Fibroblast of lung (primary cell): Measurements from ENCODE around the gene SSTR1. TPM values are rescaled to one million over a fixed set of nuclear protein-coding genes. Genes with fewer than 3 reads are reported as not detected.
"Not testable (repeated sequence)": the region's sequence is repeated elsewhere in the genome, so short reads cannot be mapped to it uniquely, and the experiment has no call there.

ENCODE experiments used
- DNase-seq, 2 donors: peaks; one replicate each; pipeline versions ENCODE4 v3.0.0 to v3.0.0-alpha.2; 2010; ENCODE audit warnings: low read depth in 2 of 2
- H2AFZ ChIP-seq: 2 replicates; pipeline ENCODE4 v1.5.1; 2012; ENCODE audit warnings: low read length, control low read depth, inconsistent platforms
- H3K27ac ChIP-seq: 2 replicates; pipeline ENCODE4 v1.5.1; 2011; ENCODE audit warnings: low read length, control low read depth; ENCODE audit not compliant: insufficient read depth
- H3K27me3 ChIP-seq: 2 replicates; pipeline ENCODE4 v1.5.1; 2011; ENCODE audit warnings: mild to moderate bottlenecking, low read length; ENCODE audit not compliant: control insufficient read depth, insufficient read depth
- H3K36me3 ChIP-seq: 2 replicates; pipeline ENCODE4 v1.5.1; 2011; ENCODE audit warnings: low read length; ENCODE audit not compliant: control insufficient read depth, insufficient read depth
- H3K4me1 ChIP-seq: 2 replicates; pipeline ENCODE4 v1.5.1; 2011; ENCODE audit warnings: low read length; ENCODE audit not compliant: control insufficient read depth, insufficient read depth; ENCODE audit errors: extremely low read depth
- H3K4me2 ChIP-seq: 2 replicates; pipeline ENCODE4 v1.5.1; 2011; ENCODE audit warnings: low read length, control low read depth; ENCODE audit not compliant: insufficient read depth; ENCODE audit errors: extremely low read depth
- H3K4me3 ChIP-seq, 4 experiments: fragments of 200-600 bp in 1 of 4; sonication (generic) in 1 of 4; replicated peaks in 1 of 4; 2 replicates each; pipeline ENCODE4 v1.5.1; 2011 to 2016; ENCODE audit warnings: low read length in 4 of 4, low read depth in 3 of 4, mild to moderate bottlenecking in 3 of 4, control low read depth in 2 of 4, inconsistent platforms in 1 of 4, mixed read lengths in 1 of 4; ENCODE audit not compliant: insufficient read depth in 1 of 4; ENCODE audit errors: control extremely low read depth in 1 of 4
- H3K79me2 ChIP-seq: 2 replicates; pipeline ENCODE4 v1.5.1; 2012; ENCODE audit warnings: mild to moderate bottlenecking, low read length, inconsistent platforms; ENCODE audit not compliant: control insufficient read depth, insufficient read depth
- H3K9ac ChIP-seq: 2 replicates; pipeline ENCODE4 v1.5.1; 2011; ENCODE audit warnings: mild to moderate bottlenecking, low read length, control low read depth; ENCODE audit not compliant: insufficient read depth
- H3K9me3 ChIP-seq: 2 replicates; pipeline ENCODE4 v1.5.1; 2012; ENCODE audit warnings: low read depth, low read length; ENCODE audit not compliant: control insufficient read depth, insufficient read depth
- H4K20me1 ChIP-seq: 2 replicates; pipeline ENCODE4 v1.5.1; 2011; ENCODE audit warnings: low read length; ENCODE audit not compliant: control insufficient read depth, insufficient read depth; ENCODE audit errors: extremely low read depth
- EZH2 ChIP-seq: IDR thresholded peaks from 2 replicates; pipeline ENCODE4 v1.5.1; 2012; ENCODE audit warnings: low read length, control low read depth, mild to moderate bottlenecking; ENCODE audit errors: missing control alignments
- polyA plus RNA-seq, 2 donors: library from polyadenylated mRNA; depleted of rRNA in 1 of 2; stranded (reverse) in 1 of 2; unstranded in 1 of 2; fragments of >200 nt; gene quantifications; 2 replicates each; pipeline ENCODE4 v1.2.1, GENCODE V29; 2011 to 2012; ENCODE audit warnings: missing spikeins in 1 of 2
- total RNA-seq: library from RNA; depleted of rRNA; stranded (reverse); fragments of >200 nt; gene quantifications from 2 replicates; pipeline ENCODE4 v1.2.1, GENCODE V29; 2014
- TF ChIP-seq, protein P1 (sequence below), 2 donors: IDR thresholded peaks in 1 of 2; conservative IDR thresholded peaks in 1 of 2; 1 replicate in 1 of 2; 2 replicates in 1 of 2; pipeline ENCODE4 v1.5.1; 2011 to 2012; ENCODE audit warnings: low read length in 2 of 2, control low read depth in 1 of 2, inconsistent platforms in 1 of 2, low read depth in 1 of 2, mild to moderate bottlenecking in 1 of 2

The SSTR1 gene
- total and polyA plus RNA-seq, 2 donors (not counting 1 experiment from before 2014, with no cell fraction given): 3.0 to 7.8 TPM

DNA sequence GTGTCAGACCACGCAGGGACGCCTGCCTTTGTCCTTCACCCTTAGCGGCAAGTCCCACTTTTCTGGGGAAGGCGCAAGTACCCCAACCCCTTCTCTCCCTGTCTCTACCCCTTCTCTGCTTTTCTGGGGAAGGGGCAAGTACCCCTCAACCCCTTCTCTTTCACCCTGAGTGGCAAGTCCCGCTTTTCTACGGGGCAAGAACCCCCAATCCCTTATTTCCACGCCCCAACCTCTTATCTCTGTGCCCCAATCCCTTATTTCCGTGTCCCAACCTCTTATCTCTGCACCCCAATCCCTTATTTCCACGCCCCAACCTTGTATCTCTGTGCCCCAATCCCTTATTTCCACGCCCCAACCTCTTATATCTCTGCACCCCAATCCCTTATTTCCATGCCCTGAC lies 16.2 kb upstream of the SSTR1 start:
- DNase-seq, H2AFZ ChIP-seq, H4K20me1 ChIP-seq, H3K27ac ChIP-seq, H3K79me2 ChIP-seq, H3K4me1 ChIP-seq, H3K36me3 ChIP-seq, H3K4me2 ChIP-seq, H3K9me3 ChIP-seq, H3K27me3 ChIP-seq, H3K4me3 ChIP-seq, H3K9ac ChIP-seq: not testable (repeated sequence)

DNA sequence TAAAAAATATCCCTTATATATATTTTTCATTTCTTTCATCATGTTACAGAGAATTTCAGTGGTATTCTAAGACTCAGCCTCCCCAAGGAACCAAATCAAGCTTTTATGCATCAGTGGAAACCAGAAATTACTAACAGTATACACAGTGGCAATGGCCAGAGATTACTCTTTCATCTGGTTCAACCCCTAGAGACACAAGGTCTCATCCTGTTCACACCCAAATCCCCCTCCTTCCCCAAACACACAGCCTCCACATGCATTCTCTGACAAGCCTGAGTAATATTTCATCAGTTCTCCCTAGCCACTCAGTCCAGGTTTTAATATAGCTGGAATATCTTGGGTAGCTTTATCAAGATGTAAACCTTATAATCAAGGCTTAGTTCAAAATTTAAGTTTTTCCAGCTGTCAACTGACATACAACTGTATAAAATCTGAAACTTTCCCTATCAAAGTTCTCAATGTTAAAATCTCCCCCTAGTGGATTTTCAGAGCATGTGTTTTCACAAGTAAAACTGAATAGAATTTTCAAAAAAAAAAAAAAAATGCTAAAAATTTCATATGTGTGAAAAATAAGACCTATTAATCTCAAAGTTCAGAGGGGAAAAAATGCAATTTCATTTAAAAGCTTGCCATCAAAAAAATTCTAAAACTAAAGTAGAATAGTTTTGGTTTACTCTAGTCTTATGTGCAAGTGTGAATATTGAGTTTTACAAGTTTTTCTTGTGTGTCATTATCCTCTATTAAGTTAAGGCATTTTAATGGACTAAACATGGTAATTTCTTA lies 10.5 kb upstream of the SSTR1 start:
- Histone ChIP-seq H3K9me3 (no peaks in the 10 kb centered on the region), H3K36me3 (no peaks in the 10 kb centered on the region), H3K9ac (no peak overlapping the region), H3K4me1 (no peaks in the 10 kb centered on the region), H3K79me2 (no peaks in the 10 kb centered on the region), H3K27ac (peak overlapping the region; percentile 13), H2AFZ (peak overlapping the region; percentile 41), H4K20me1 (no peaks in the 10 kb centered on the region), H3K27me3 (no peaks in the 10 kb centered on the region), H3K4me2 (peak overlapping the region; percentile 8), H3K4me3 (no peak overlapping the region)
- TF ChIP-seq EZH2: no peak
- TF ChIP-seq, protein P1, sequence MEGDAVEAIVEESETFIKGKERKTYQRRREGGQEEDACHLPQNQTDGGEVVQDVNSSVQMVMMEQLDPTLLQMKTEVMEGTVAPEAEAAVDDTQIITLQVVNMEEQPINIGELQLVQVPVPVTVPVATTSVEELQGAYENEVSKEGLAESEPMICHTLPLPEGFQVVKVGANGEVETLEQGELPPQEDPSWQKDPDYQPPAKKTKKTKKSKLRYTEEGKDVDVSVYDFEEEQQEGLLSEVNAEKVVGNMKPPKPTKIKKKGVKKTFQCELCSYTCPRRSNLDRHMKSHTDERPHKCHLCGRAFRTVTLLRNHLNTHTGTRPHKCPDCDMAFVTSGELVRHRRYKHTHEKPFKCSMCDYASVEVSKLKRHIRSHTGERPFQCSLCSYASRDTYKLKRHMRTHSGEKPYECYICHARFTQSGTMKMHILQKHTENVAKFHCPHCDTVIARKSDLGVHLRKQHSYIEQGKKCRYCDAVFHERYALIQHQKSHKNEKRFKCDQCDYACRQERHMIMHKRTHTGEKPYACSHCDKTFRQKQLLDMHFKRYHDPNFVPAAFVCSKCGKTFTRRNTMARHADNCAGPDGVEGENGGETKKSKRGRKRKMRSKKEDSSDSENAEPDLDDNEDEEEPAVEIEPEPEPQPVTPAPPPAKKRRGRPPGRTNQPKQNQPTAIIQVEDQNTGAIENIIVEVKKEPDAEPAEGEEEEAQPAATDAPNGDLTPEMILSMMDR (conservative IDR thresholded peaks at IDR 0.05 in 1 of 2, IDR thresholded peaks at IDR 0.05 in 1 of 2; ENCODE audit: low read depth in 1 of 2, low read length in 2 of 2): peak; percentile 21 to 50
- DNase-seq: peak; percentile 7 to 52

DNA sequence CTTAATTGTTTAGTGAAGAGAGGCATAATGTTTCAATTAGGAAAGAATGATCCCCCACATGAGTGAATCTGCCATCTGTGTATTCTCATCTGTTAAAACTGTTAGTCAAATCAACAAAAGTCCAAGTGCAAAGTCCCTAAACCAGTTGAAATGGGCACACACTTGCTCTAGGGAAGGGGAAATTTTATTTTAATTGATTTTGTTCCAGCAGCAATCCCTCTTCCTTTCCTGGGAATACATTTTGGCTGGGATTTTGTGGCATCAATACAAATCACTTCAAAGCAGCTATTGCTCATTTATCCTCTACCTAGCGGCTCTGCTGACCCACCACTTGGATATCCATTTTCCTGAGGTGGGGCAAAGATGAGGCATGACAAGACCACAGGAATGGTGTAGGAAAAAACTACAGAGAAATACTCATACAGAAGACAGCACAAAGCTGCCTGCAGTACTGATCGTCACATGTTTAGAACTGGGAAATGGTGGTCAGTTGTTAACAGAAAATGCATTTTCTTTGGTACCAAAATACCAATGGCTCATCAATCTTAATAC lies 9.8 kb upstream of the SSTR1 start:
- Histone ChIP-seq H3K9ac (no peak overlapping the region), H3K79me2 (no peaks in the 10 kb centered on the region), H3K4me3 (no peak overlapping the region), H3K27me3 (no peaks in the 10 kb centered on the region), H2AFZ (no peak overlapping the region), H3K9me3 (no peaks in the 10 kb centered on the region), H3K4me1 (no peaks in the 10 kb centered on the region), H3K4me2 (peak overlapping the region; percentile 8), H3K36me3 (no peaks in the 10 kb centered on the region), H4K20me1 (no peaks in the 10 kb centered on the region), H3K27ac (peak overlapping the region; percentile 13)
- peak in 1 of 2 donors; percentile 73 for DNase-seq
- no peak for TF ChIP-seq EZH2
- TF ChIP-seq, protein P1 (conservative IDR thresholded peaks at IDR 0.05 in 1 of 2, IDR thresholded peaks at IDR 0.05 in 1 of 2; ENCODE audit: low read depth in 1 of 2, low read length in 2 of 2): peak in 1 of 2 donors; percentile 0
